GM18867 (cell line): ENCODE measurements around the gene RNF152.

ENCODE experiments used
- ATAC-seq: cut with Tn5 transposase; IDR thresholded peaks from one replicate; pipeline ENCODE4 v1.9.1; 2021; ENCODE audit warnings: mild to moderate bottlenecking, moderate library complexity; ENCODE audit not compliant: unreplicated experiment

The RNF152 gene

GRCh38 chr18:61855449-61856378 lies 37.1 kb downstream of the RNF152 start:
- no peak for ATAC-seq

- no peak for ATAC-seq
Measured at GRCh38 chr18:61854578-61855448, 38.0 kb downstream of the RNF152 start.

- ATAC-seq = no peak
Measured at GRCh38 chr18:61853855-61854254, 39.0 kb downstream of the RNF152 start.

- ATAC-seq = no peak
Measured at GRCh38 chr18:61852496-61852895, 40.3 kb downstream of the RNF152 start.

GRCh38 chr18:61851940-61852451 lies 40.8 kb downstream of the RNF152 start:
- no peak for ATAC-seq

GRCh38 chr18:61851279-61851678 lies 41.5 kb downstream of the RNF152 start:
- no peak for ATAC-seq

- ATAC-seq = no peak
Measured at GRCh38 chr18:61850756-61851155, 42.1 kb downstream of the RNF152 start.

- peak; percentile 71 for ATAC-seq
Measured at GRCh38 chr18:61847164-61847791, 45.5 kb downstream of the RNF152 start.

GRCh38 chr18:61845197-61845596 lies 47.6 kb downstream of the RNF152 start:
- ATAC-seq = no peak

- ATAC-seq = no peak
Measured at GRCh38 chr18:61844726-61845125, 48.1 kb downstream of the RNF152 start.

GRCh38 chr18:61842146-61842545 lies 50.7 kb downstream of the RNF152 start:
- no peak for ATAC-seq

GRCh38 chr18:61841706-61842105 lies 51.1 kb downstream of the RNF152 start:
- no peak for ATAC-seq

GRCh38 chr18:61840324-61840723 lies 52.5 kb downstream of the RNF152 start:
- ATAC-seq = no peak

- no peak for ATAC-seq
Measured at GRCh38 chr18:61838521-61838920, 54.3 kb downstream of the RNF152 start.

GRCh38 chr18:61833978-61834377 lies 58.8 kb downstream of the RNF152 start:
- no peak for ATAC-seq

GRCh38 chr18:61833387-61833786 lies 59.4 kb downstream of the RNF152 start:
- no peak for ATAC-seq

GRCh38 chr18:61832858-61833257 lies 59.9 kb downstream of the RNF152 start:
- no peak for ATAC-seq

GRCh38 chr18:61831071-61831470 lies 61.7 kb downstream of the RNF152 start:
- no peak for ATAC-seq

- ATAC-seq = no peak
Measured at GRCh38 chr18:61829108-61829507, 63.7 kb downstream of the RNF152 start.

GRCh38 chr18:61827591-61827990 lies 65.2 kb downstream of the RNF152 start:
- ATAC-seq = no peak

- ATAC-seq = no peak
Measured at GRCh38 chr18:61825386-61825785, 67.4 kb downstream of the RNF152 start.
